GM21390 (cell line): Measurements from ENCODE around the gene F11.
"Not testable (repeated sequence)": the region's sequence is repeated elsewhere in the genome, so short reads cannot be mapped to it uniquely, and the experiment has no call there.

ENCODE experiments used
- ATAC-seq: cut with Tn5 transposase; IDR thresholded peaks from one replicate; pipeline ENCODE4 v1.9.1; 2021; ENCODE audit not compliant: unreplicated experiment

Gene F11

GRCh38 chr4:186249785-186250754 lies 15.9 kb upstream of the F11 start:
- ATAC-seq, result no peak

- no peak for ATAC-seq
Measured at GRCh38 chr4:186250760-186251159, 15.2 kb upstream of the F11 start.

GRCh38 chr4:186255122-186255521 lies 10.9 kb upstream of the F11 start:
- ATAC-seq, result no peak

GRCh38 chr4:186258216-186258811 lies 7.7 kb upstream of the F11 start:
- no peak for ATAC-seq

- no peak for ATAC-seq
Measured at GRCh38 chr4:186260117-186260503, 5.9 kb upstream of the F11 start.

GRCh38 chr4:186260504-186261448 lies 5.2 kb upstream of the F11 start:
- ATAC-seq, result no peak

- no peak for ATAC-seq
Measured at GRCh38 chr4:186264660-186265059, 1.3 kb upstream of the F11 start.

- ATAC-seq, result not testable (repeated sequence)
Measured at GRCh38 chr4:186265250-186265649, 739 bp upstream of the F11 start.

- ATAC-seq, result no peak
Measured at GRCh38 chr4:186266729-186267456, 904 bp downstream of the F11 start.

GRCh38 chr4:186271081-186271678 lies 5.2 kb downstream of the F11 start:
- ATAC-seq, result no peak

- no peak for ATAC-seq
Measured at GRCh38 chr4:186272699-186273391, 6.9 kb downstream of the F11 start.

GRCh38 chr4:186273392-186273789 lies 7.4 kb downstream of the F11 start:
- not testable (repeated sequence) for ATAC-seq

- ATAC-seq, result no peak
Measured at GRCh38 chr4:186283311-186283710, 17.3 kb downstream of the F11 start.

- no peak for ATAC-seq
Measured at GRCh38 chr4:186285147-186285546, 19.2 kb downstream of the F11 start.

- ATAC-seq, result no peak
Measured at GRCh38 chr4:186286581-186286980, 20.6 kb downstream of the F11 start.

- ATAC-seq, result no peak
Measured at GRCh38 chr4:186291256-186291890, 25.4 kb downstream of the F11 start.

- no peak for ATAC-seq
Measured at GRCh38 chr4:186294160-186294559, 28.2 kb downstream of the F11 start.

- no peak for ATAC-seq
Measured at GRCh38 chr4:186296481-186296880, 30.5 kb downstream of the F11 start.

- ATAC-seq, result no peak
Measured at GRCh38 chr4:186297013-186297645, 31.1 kb downstream of the F11 start.
